K562 (cell line): ENCODE results near the gene THUMPD1. TPM values are rescaled to one million over a fixed set of nuclear protein-coding genes. Genes with fewer than 3 reads are reported as not detected.
A peak's percentile ranks its signal among the peaks of the same experiment; 100 is the strongest.

Experiments
- FOS ChIP-seq: IDR thresholded peaks from 3 replicates; pipeline ENCODE4 v1.6.1; 2011; ENCODE audit not compliant: insufficient read length; ENCODE audit errors: extremely low read depth
- KAT7 ChIP-seq: sonication (generic); formaldehyde crosslinking; IDR thresholded peaks from 2 replicates; pipeline ENCODE4 v1.8.0; 2022; ENCODE audit warnings: missing genetic modification reagents, mild to moderate bottlenecking, borderline replicate concordance
- PYGO2 ChIP-seq: fragments of 450-650 bp; IDR thresholded peaks from 2 replicates; pipeline ENCODE4 v1.6.1; 2016; ENCODE audit warnings: mild to moderate bottlenecking, missing genetic modification characterization, moderate library complexity, missing compliant biosample characterization
- REST ChIP-seq, 2 experiments: fragments of 450-650 bp; formaldehyde crosslinking in 1 of 2; IDR thresholded peaks; 2 replicates each; pipeline versions ENCODE4 v1.4.0 to v1.6.1; 2014 to 2020; ENCODE audit warnings: mild to moderate bottlenecking in 2 of 2, borderline replicate concordance in 1 of 2, low read depth in 1 of 2
- SFPQ ChIP-seq: fragments of 200-400 bp; formaldehyde crosslinking; IDR thresholded peaks from 2 replicates; pipeline ENCODE4 v1.6.1; 2017; ENCODE audit warnings: mild to moderate bottlenecking, low read depth, low read length, moderate library complexity
- TFE3 ChIP-seq: fragments of 450-650 bp; formaldehyde crosslinking; IDR thresholded peaks from 2 replicates; pipeline ENCODE4 v1.4.0; 2020; ENCODE audit warnings: mild to moderate bottlenecking, mixed read lengths
- ZFP30 ChIP-seq: fragments of 250-450 bp; sonication (Bioruptor Pico); IDR thresholded peaks from 2 replicates; pipeline ENCODE4 v1.8.0; 2022; ENCODE audit warnings: moderate library complexity, mild to moderate bottlenecking, inconsistent platforms, borderline replicate concordance
- polyA plus RNA-seq, 8 experiments: library from polyadenylated mRNA; depleted of rRNA in 4 of 8; stranded (reverse) in 5 of 8; unstranded in 3 of 8; fragments of >200 nt; fragmentation: Nextera tagmentation in 2 of 8; fragmentation: Illumina TruSeq in 1 of 8; extraction: Ambion mirVana in 2 of 8; extraction: Trizol in 1 of 8; gene quantifications; 2 replicates each; pipeline versions ENCODE4 v1.2.1 to v1.2.3, GENCODE V29; 2011 to 2014; ENCODE audit warnings: inconsistent platforms in 1 of 8, missing spikeins in 1 of 8
- total RNA-seq, 7 experiments: library from RNA; depleted of rRNA in 6 of 7; stranded (reverse); fragments of >200 nt in 6 of 7; fragmentation: Illumina TruSeq in 2 of 7; extraction: Trizol in 2 of 7; gene quantifications; 2 replicates each; pipeline versions ENCODE4 v1.2.1 to v1.2.3, GENCODE V29; 2011 to 2021; ENCODE audit warnings: low replicate concordance in 1 of 7
- TF ChIP-seq, protein P1 (sequence below): fragments of 250-450 bp; sonication (Bioruptor Pico); IDR thresholded peaks from 2 replicates; pipeline ENCODE4 v1.6.1; 2021; ENCODE audit warnings: mild to moderate bottlenecking
- TF ChIP-seq, protein P2 (sequence below): sonication (generic); formaldehyde crosslinking; IDR thresholded peaks from 2 replicates; pipeline ENCODE4 v1.8.0; 2022; ENCODE audit warnings: mild to moderate bottlenecking, missing genetic modification reagents, borderline replicate concordance

Gene THUMPD1
- total and polyA plus RNA-seq, 9 of the 15 experiments (the other 6 are each of a cell fraction or from before 2014, with no cell fraction given): 37.8 to 101 (median 56.8) TPM

DNA sequence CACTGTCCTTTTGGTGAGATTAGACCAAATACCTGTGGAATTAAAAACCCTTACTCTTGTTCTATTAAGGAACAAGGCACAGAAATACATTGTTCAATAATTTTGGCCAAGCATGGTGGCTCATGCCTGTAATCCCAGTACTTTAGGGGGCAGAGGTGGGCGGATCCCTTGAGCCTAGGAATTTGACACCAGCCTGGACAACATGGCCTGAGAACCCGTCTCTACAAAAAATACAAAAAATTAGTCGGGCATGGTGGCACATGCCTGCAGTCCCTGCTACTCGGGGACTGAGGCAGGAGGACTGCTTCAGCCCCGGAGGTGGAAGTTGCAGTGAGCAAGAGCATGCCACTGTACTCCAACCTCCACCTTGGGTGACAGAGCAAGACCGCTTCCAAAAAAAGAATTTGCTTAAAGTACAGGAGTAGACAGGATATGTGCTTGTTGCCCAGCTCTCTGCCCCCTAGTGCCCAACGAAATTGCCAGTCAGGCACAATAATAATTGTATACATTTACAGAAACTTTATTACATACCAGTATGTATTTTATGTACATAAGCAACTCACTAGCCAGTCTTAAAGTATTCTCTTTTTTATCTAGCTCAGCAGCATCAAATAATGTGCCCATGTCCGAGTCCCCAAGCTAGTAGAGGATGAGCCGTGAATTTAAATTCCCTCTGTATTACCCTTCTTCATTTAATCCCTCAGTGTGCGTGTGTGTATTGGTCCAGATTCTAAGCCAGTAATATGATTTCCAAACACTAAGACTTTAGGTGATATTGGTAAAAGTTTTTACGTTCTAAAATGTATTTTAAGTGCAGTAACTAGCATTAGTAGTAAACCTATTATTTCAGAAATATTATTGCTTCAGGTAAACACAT, 1.4 kb downstream of the THUMPD1 start (continued):
- TF ChIP-seq REST (IDR thresholded peaks at IDR 0.05; ENCODE audit: borderline replicate concordance) (peak; percentile 3; the same call in 1 of the 2 replicates), REST (CRISPR knock-in tag; IDR thresholded peaks at IDR 0.05; ENCODE audit: low read depth) (no peak), KAT7 (CRISPR knock-in tag) (peak; percentile 20; the same call in 1 of the 2 replicates), TFE3 (no peak), ZFP30 (CRISPR knock-in tag) (peak; percentile 4; the same call in 1 of the 2 replicates), SFPQ (no peak), PYGO2 (tag) (no peak), FOS (no peak)
- TF ChIP-seq, protein P1, sequence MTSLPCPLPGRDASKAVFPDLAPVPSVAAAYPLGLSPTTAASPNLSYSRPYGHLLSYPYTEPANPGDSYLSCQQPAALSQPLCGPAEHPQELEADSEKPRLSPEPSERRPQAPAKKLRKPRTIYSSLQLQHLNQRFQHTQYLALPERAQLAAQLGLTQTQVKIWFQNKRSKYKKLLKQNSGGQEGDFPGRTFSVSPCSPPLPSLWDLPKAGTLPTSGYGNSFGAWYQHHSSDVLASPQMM (CRISPR knock-in tag): no peak
- TF ChIP-seq, protein P2, sequence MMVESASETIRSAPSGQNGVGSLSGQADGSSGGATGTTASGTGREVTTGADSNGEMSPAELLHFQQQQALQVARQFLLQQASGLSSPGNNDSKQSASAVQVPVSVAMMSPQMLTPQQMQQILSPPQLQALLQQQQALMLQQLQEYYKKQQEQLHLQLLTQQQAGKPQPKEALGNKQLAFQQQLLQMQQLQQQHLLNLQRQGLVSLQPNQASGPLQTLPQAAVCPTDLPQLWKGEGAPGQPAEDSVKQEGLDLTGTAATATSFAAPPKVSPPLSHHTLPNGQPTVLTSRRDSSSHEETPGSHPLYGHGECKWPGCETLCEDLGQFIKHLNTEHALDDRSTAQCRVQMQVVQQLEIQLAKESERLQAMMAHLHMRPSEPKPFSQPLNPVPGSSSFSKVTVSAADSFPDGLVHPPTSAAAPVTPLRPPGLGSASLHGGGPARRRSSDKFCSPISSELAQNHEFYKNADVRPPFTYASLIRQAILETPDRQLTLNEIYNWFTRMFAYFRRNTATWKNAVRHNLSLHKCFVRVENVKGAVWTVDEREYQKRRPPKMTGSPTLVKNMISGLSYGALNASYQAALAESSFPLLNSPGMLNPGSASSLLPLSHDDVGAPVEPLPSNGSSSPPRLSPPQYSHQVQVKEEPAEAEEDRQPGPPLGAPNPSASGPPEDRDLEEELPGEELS (CRISPR knock-in tag): no peak
